GM23248 (cell line): ENCODE data around the gene SCN1B.

Experiments used
- EZH2 ChIP-seq: fragments of 200-600 bp; sonication (generic); IDR thresholded peaks from 2 replicates; pipeline ENCODE4 v1.6.1; 2018; ENCODE audit warnings: antibody characterized with exemption, mild to moderate bottlenecking; ENCODE audit not compliant: insufficient read depth, poor library complexity, severe bottlenecking
- EZH2phosphoT487 ChIP-seq: fragments of 200-600 bp; sonication (generic); IDR thresholded peaks from 2 replicates; pipeline ENCODE4 v1.6.1; 2018; ENCODE audit warnings: antibody characterized with exemption, moderate library complexity, mild to moderate bottlenecking, low read depth; ENCODE audit not compliant: insufficient read depth

- TF ChIP-seq EZH2 (no peak), EZH2phosphoT487 (no peak)
Measured at GRCh38 chr19:35004517-35005255, 25.6 kb upstream of the SCN1B start.
